GM04504 (cell line): ENCODE measurements around the gene GRID2.

Experiments used
- DNase-seq: peaks from one replicate; pipeline ENCODE4 v3.0.0-alpha.2; 2012; ENCODE audit warnings: low read depth

Gene GRID2

DNA sequence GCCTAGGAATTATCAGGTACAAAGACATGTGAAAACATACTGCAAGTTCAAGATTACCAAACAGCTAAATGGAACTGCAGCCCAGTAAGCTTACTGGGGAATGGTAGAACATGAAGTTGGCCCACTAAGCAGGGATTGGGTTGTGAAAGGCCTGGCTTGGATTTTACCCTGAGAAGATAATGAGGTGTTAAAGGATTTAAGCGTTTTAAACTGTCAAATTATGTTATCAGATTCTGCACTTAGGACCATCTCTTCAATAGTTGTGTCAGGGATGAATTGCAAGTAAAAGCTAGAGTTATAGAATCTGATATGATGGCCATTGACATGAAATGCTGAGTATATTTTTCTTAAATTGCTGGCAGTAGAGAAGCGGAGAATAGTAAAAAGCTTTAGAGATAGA, 225.7 kb downstream of the GRID2 start:
- DNase-seq = no peak

DNA sequence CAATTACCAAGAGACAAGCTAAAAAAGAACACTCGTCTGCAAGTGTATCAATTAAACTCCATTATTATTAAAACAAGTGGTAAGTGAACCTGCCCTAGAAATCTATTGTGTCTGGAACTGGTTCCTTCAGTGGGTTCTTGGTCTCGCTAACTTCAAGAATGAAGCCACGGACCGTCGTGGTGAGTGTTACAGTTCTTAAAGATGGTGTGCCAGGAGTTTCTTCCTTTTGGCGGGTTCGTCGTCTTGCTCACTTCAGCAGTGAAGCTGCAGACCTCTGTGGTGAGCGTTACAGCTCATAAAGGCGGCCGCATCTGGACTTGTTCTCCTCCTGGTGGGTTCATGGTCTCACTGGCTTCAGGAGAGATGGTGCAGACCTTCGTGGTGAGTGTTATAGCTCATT, 231.8 kb downstream of the GRID2 start:
- DNase-seq = no peak

DNA sequence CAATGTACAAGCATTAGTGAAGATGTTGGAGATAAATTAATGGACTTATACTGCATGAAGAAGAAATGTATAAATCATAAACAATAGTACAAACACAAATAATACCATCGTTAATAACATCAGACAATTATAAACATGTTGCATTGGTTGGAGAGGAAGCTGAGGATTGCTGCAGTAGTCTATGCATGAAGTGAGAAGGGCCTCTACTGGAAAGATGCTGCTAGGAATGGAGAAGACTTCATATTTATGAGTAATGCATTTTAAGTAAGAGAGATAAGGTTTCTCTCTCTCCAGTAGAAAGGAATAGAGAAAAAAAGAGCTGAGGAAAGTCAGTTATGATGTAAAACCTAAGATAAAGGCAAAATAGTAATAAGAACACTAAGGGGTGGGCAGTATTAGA, 247.8 kb downstream of the GRID2 start:
- no peak for DNase-seq

DNA sequence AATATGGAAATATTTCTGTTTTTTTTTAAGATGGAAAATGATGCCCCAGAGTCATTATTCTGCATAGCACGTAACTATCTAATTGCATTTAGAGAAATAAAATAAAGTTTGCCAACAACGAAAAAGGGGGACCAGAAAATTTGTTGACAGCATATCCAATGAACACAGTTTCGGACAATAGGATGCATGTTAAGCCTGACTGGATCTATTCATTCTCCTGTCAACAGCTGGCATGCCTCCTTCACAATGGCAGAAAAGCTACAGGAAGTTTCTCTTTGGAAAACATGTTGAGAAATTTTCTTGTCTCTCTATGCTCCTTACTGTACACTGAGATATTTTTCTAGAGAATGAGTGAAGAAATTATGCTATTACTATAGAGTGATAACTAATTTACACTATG, 262.5 kb downstream of the GRID2 start:
- DNase-seq = no peak

DNA sequence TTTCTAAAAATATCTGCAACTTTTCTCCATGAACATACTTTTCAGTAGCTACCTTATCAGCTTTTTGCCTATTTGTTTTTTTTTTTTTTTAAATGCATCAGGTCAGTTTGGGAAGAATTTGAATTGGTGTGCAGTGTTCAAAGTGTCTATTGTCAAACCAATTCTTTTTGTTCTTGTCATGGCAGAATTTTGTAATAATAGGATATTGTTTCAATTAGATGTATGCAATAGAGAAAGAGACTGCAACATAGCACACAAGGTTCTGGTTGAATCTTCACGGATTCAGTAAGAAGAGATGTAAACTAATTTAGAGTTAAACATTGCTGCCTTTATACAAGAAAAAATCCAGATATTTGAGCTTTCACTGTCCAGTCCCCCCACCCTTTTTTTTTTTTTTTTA, 277.1 kb downstream of the GRID2 start:
- DNase-seq = no peak

DNA sequence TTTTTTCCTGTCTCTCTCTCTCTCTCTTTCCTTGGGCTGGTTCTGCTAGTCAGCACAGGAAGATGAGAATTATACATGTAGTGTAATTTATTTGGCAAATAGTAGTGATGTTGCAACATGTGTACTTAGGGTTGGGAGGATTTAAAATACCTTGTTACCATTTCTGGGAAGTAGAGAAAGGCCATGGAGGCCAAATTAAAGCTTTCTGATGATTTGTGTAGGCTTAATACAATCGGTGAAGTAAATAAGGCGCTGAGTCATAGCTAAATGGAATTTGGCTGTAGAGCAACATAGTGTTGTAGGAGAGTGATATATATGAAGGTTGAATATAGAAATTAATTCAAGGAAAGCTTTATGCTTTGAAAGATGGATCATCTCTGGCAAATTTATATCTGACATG, 295.3 kb downstream of the GRID2 start:
- DNase-seq = no peak

DNA sequence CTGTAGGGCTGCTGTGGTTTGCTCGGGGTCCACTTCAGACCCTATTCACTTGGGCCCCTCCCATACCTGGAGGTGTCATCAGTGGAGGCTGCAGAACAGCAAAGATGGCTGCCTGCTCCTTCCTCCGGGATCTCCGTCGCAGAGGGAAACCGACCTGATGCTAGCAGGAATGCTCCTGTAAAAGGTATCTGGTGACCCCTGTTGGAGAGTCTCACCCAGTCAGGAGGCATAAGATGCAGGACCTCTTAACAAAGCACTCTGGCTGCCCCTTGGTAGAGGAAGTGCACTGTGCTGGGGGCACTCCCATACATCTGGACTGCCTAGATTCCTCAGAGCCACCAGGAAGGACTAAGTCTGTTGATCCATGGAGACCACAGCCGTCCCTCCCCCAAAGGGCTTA, 296.9 kb downstream of the GRID2 start:
- no peak for DNase-seq

DNA sequence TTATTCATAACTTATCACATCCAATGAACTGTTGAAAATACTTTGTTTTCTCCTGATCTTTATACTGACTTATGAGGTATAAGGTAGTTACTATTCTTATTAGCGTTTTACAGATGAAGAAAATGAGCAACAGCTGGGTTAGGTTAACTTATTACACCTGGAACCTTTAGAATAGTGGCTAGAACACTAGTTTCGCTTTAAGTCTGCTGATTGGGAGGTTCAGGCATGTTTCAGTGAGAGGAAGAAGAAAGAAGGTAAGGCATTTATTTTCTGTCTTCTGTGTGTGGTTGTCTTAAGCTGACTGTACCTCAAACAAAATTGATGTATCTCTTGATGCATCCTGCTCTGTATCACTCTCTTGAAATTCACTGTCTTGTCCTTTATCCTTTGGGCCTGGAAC, 302.5 kb downstream of the GRID2 start:
- no peak for DNase-seq

DNA sequence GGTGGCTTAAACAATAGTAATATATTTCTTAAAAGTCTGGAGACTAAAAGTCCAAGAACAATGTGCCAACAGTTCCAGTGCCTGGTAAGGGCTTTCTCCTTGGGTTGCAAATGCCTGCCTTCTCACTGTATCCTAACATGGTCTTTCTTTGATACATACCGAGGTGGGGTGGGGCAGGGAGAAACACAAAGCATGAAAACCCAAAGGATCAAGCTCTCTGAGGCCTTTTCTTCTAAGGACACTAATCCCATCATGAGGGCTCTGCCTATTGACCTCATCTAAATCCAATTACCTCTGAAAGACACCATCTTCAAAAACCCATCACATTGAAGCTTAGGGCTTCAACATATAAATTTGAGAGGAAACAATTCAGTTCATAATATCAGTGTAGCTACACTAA, 311.3 kb downstream of the GRID2 start:
- no peak for DNase-seq

DNA sequence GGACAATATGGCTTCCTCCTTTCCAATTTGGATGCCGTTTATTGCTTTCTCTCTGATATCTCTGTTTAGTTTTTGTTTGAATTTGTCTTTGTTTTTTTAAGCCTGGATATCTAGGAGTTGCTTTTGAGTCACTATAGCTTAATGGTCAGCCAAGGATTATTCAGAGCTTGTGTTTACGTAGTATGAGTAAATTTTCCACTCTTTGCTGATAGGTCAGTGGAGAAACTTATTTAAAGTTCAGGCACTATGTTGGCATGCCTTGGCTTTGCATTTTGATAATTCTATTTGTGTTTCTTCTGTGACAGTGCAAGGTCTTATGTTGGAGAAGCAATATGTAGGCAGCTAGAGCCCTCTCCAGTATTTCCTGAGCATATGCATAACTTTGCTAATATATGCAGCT, 315.2 kb downstream of the GRID2 start:
- no peak for DNase-seq

DNA sequence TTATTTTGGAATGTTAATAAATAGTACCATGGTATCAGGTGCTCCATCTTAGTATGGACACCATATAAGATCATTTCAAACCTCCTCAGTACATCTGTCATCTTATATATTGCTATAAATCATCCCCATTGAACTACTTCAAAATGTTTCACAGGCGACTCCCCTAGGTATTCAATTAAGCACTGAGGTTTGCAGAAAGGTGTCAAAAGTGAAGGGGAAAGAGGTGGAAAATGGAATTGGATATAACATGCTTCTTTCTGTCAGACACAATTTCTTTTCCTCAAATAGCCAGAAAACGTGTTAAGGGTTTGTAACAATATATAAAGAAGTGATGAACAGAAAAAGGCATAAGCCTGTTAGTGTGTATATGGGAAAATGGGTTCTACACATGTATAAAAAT, 325.5 kb downstream of the GRID2 start:
- DNase-seq = no peak

DNA sequence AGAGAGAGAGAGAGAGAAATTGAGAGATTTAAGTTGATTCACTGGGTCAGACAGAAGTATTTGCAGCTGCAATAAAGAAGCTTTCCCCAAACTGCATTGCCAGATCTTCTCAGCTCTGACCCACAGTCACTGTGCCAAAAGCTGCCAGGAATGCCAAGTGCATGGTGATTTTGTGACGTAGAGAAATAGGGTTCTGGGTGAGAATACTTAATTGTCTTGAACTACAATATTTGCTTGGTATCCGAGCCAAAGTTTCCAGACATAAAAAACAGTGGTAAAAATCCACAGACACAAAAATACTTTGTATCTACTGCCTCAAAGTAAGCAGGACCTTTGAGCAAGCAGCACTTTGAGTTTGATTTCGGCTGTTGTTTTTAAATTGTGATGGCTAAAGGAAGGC, 331.1 kb downstream of the GRID2 start:
- DNase-seq = no peak

DNA sequence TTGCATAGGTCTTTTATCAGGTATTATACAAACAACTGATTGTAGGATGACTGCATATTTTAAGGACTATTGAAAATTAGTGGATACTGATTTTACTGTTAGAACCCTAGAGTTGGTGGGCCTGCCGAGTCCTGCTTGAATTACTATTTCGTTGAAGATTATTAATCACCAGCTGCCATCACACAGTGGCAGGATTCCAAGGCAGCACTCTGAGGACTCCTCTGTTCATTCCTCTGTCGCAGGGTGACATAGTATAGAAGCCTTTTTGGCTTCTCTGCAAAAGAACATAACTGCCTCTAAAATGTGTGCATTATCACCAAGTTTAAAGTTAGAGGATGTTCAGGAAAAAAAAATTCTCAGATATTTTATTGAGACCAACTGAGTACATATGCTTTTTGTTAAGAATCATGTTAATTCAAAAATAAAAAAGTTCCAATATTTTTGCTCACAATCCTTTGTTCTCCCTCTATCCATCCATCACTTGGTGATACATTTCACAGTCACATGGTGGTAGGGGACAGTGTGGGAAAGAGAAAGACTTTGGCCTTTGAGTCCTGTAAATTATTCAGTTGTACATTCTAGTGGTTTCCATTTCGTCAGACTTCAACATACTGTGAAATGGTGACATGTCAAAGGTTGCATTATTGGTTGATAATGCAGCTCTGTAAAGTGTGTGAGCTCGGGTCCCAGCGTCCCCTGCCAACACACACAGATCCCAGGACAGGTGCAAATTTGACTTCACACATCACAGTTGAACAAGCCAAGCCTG, 332.5 kb downstream of the GRID2 start:
- no peak for DNase-seq

DNA sequence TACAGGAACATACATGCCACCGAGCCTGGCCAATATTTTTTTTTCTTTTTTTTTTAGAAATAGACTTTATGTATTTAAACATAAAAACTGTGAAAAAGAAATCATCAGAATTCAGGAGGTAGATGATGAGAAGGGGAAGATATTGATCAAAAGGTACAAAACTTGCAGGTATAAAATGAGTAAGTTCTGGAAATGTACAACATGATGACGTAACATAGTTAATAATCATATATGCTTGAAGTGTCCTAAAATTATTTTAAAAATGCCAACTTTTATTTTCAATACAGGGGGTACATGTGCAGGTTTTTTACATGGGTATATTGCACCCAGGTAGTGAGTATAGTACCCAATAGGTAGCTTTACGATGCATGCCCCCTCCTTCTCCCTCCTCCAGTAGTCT, 337.6 kb downstream of the GRID2 start:
- DNase-seq = no peak

DNA sequence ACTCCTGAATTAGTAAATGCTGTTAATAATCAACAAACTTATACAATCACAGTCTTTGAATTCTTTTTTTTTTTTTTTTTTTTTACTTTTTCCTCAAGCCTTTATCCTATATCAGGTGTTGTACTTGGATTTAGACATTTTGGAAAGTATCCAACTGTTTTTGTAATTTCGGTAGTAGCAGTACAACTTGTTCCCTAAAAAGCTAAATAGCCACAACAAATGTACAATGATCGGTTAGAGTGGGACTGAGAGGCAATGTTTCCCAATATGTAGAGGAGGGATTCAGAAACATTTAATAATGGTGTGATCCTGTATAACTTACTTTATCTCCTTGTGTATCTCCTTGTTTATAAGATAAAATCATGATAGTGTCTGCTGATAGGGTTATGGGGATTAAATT, 343.1 kb downstream of the GRID2 start:
- DNase-seq = no peak

DNA sequence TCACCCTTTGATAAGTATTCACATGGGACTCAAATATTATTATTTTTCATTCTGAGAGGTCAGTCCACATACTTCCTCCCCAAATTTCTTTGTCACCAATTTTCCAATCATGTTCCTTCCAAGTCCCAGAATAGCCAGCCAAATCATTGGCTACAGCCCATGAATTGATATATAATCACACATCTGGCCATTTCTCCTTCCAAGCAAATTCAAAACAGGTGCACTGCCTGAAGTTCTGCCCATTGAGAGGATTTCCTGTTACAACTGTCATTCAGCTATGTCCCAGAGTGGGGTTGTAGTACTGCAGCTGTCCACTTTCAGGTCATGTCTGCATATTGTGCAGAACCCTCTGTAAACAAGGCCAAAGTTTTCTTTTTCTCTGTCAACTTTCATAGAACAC, 347.8 kb downstream of the GRID2 start:
- DNase-seq = no peak

DNA sequence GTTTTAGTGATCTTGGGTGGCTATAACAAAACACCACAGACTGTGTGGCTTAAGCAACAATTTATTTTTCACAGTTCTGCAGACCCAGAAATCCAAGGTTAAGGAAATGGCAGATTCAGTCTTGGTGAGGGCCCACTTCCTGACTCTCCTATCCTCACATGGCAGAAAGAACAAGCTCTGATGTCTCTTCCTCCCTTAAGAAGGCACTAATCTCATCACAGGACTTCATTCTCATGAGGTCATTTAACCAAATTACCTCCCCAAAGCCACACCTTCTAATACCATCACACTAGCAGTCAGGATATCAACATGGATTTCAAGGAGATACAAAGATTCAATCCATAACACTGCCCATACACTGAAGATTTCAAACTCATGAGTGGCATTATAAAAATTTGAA, 350.3 kb downstream of the GRID2 start:
- no peak for DNase-seq

DNA sequence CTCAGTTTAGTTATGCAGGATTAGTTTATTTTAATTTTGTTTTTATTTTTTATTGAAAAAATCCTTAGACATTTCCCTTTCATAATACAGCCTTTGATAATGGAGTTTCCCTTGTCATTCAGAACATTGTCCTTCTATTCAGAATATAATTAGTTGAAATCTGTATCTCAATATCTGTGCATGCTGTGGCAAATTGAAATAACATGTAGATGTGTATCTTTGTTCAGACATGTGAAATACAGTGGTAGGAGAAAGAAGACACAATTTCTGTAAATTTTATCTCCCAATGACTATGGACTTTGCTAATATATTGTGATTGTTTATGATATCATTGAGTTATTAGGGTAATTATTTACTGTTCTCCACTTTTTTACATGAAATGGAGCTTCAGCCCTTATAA, 353.9 kb downstream of the GRID2 start:
- no peak for DNase-seq

DNA sequence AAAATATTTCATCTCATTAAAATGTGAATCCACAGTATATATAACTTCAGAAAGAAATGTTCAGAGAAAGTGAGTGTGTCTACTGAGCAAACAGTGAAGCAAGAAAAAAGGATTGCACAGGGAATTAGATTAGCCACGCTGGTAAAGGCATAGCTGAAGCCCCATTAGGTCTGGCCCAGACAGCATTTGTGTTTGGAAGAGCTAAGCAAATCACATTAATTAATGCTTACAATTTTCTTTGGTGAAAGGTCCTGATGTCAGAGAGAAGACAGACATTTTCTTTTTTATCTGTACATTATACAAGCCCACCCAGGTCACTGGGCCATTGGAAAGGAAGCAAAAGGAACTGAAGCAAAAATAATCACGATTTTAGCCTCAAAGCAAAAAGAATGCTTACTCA, 354.6 kb downstream of the GRID2 start:
- no peak for DNase-seq

DNA sequence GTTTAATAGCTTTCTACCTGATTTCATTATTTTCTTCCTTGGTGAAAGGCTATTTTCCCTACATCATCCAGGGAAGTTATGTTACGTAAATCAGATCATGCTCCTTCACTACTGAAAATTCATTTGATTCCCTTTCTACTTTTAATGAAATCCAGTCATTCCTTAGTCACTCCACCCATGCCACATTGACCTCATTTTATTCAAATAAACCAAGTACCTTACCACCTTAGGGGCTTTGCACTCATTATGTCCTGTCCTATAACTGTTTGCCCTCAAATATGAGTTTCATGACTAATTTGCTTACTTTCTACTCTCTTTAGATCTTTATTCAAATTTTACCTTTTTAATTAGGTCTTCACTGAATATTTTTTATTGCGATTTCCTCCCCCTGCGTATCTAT, 374.0 kb downstream of the GRID2 start:
- DNase-seq = no peak

DNA sequence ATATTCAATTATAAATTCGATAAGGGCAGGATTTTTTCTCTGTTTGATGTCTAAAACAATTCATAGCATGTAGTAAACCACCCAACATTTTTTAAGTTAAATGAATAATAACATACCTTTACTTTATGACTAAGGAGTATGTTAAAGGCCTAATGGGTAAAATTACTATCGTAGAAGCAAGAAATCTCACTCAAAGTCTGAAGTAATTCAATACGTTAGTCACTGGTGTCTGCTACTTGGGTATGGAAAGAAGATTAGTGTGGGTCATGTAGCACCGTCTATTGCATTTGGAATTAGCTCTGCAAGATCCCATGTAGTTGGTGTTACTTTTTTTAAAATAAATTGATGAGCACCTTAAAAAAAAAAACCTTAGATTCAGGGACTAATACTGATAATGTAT, 374.5 kb downstream of the GRID2 start:
- no peak for DNase-seq

DNA sequence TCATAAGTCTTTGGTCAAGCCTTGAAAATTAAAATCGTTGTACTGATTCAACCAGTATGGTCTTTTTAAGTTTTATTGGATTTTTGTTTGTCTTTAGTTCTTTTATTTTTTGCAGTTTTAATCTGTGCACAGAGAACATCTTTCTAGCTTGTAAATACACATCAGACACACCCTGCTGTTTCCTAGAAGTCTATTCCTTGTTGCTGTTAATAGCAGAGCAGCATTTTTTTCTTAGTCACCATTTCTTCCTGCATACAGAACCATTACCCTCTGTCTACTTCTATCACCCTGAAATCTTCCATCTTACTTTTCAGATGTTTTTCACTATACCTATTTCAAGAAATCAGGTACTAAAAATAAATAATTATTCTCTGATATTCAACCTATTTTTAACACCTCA, 375.4 kb downstream of the GRID2 start:
- DNase-seq = no peak

DNA sequence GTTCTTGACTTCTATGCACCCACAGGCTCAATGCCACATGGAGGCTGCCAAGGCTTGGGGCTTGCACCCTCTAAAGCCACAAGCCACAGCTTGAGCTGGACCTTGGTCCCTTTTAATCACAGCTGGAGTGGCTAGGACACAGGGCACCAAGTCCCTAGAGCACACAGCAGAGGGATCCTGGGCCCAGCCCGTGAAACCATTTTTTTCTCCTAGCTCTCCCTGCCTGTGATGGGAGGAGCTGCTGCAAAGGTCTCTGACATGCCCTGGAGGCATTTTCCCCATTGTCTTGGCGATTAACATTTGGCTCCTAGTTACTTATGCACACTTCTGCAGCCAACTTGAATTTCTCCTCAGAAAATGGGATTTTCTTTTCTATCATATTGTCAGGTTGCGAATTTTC, 410.9 kb downstream of the GRID2 start:
- DNase-seq = no peak

DNA sequence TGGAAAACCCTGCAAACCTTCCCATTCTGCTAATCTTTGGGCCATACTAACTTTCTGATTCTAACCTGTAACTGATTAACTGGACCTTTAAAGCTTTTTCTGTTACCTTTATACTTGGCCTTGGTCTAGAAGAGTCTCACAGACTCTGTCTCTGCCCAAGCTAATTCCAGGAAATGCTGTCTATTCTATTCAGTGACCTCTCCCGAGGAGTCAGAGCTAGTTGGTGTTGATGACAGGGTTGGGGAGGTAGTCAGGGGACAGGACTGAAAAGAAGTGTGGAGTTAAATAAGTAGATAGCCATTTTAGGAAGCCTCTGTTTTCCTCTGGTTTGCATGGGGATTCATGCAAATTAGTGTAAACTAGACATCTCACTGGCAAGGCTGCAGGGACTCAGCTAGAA, 429.5 kb downstream of the GRID2 start:
- DNase-seq = no peak
